Peyer's patch (tissue), 4 donors: ENCODE measurements around the gene GZF1.

ENCODE experiments used
- POLR2A ChIP-seq, 2 donors: fragments of 450-650 bp; IDR thresholded peaks; one replicate each; pipeline ENCODE4 v1.5.1; 2017; ENCODE audit warnings: antibody characterized with exemption in 2 of 2, mild to moderate bottlenecking in 2 of 2, moderate library complexity in 2 of 2
- TF ChIP-seq, protein P1 (sequence below), 6 experiments: fragments of 450-650 bp in 4 of 6; fragments of 200-600 bp in 2 of 6; sonication (generic) in 1 of 6; IDR thresholded peaks; one replicate each; pipeline ENCODE4 v1.5.1; 2017 to 2019; ENCODE audit warnings: antibody characterized with exemption in 6 of 6, mild to moderate bottlenecking in 3 of 6, moderate library complexity in 1 of 6

DNA sequence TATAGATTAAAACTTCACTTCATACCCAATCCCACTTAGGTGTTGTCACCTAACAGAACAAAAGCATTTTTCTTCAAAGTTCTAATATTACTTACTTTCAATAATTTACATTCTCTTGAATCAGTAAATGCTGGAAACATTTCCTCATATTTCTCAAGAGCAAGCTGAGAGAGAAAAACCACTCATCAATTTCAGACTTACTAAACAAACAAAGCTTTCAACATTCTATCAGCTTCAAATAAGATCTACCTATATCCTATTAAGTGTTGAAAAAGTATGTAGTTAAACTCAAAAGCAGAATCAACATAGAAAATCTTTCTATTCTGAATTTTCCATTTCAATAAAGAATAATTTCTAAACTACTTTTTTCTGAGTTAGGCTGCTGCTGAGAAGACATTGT is 17.8 kb downstream of the GZF1 start:
- TF ChIP-seq, protein P1, sequence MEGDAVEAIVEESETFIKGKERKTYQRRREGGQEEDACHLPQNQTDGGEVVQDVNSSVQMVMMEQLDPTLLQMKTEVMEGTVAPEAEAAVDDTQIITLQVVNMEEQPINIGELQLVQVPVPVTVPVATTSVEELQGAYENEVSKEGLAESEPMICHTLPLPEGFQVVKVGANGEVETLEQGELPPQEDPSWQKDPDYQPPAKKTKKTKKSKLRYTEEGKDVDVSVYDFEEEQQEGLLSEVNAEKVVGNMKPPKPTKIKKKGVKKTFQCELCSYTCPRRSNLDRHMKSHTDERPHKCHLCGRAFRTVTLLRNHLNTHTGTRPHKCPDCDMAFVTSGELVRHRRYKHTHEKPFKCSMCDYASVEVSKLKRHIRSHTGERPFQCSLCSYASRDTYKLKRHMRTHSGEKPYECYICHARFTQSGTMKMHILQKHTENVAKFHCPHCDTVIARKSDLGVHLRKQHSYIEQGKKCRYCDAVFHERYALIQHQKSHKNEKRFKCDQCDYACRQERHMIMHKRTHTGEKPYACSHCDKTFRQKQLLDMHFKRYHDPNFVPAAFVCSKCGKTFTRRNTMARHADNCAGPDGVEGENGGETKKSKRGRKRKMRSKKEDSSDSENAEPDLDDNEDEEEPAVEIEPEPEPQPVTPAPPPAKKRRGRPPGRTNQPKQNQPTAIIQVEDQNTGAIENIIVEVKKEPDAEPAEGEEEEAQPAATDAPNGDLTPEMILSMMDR (IDR thresholded peaks at IDR 0.05), result no peak
- TF ChIP-seq POLR2A (IDR thresholded peaks at IDR 0.05), result no peak
